Stomach (tissue), 19 donors: ENCODE results near the gene C9orf43. TPM values are rescaled to one million over a fixed set of nuclear protein-coding genes. Genes with fewer than 3 reads are reported as not detected.
"Not testable (repeated sequence)": the region's sequence is repeated elsewhere in the genome, so short reads cannot be mapped to it uniquely, and the experiment has no call there.

Experiments used
- DNase-seq, 2 donors: peaks; one replicate each; pipeline versions ENCODE4 v3.0.0 to v3.0.0-alpha.2; 2013 to 2019
- H3K27ac ChIP-seq, 5 donors: fragments of 200-600 bp in 4 of 5; sonication (generic) in 4 of 5; one replicate each; pipeline ENCODE4 v1.5.1; 2013 to 2019; ENCODE audit warnings: mild to moderate bottlenecking in 1 of 5, moderate library complexity in 1 of 5
- H3K27me3 ChIP-seq, 3 donors: fragments of 200-600 bp; sonication (generic); one replicate each; pipeline ENCODE4 v1.5.1; 2017 to 2019; ENCODE audit warnings: mixed run types in 1 of 3
- H3K36me3 ChIP-seq, 4 donors: fragments of 200-600 bp; sonication (generic); 1 replicate in 3 of 4; 2 replicates in 1 of 4; pipeline ENCODE4 v1.5.1; 2016 to 2019
- H3K4me1 ChIP-seq, 4 donors: fragments of 200-600 bp; sonication (generic); one replicate each; pipeline ENCODE4 v1.5.1; 2016 to 2019
- H3K4me3 ChIP-seq, 4 donors: fragments of 200-600 bp; sonication (generic) in 3 of 4; one replicate each; pipeline ENCODE4 v1.5.1; 2016 to 2019; ENCODE audit warnings: mild to moderate bottlenecking in 1 of 4
- H3K9me3 ChIP-seq, 4 donors: fragments of 200-600 bp; sonication (generic); one replicate each; pipeline ENCODE4 v1.5.1; 2016 to 2019
- CTCF ChIP-seq, 7 experiments: fragments of 450-650 bp in 4 of 7; fragments of 200-600 bp in 3 of 7; sonication (generic) in 3 of 7; IDR thresholded peaks; one replicate each; pipeline ENCODE4 v1.5.1; 2016 to 2019; ENCODE audit warnings: antibody characterized with exemption in 7 of 7, control low read depth in 2 of 7, mild to moderate bottlenecking in 1 of 7
- EP300 ChIP-seq: sonication (generic); formaldehyde crosslinking; IDR thresholded peaks from one replicate; pipeline ENCODE4 v1.6.1; 2017; ENCODE audit warnings: antibody characterized with exemption
- POLR2A ChIP-seq, 4 donors: fragments of 450-650 bp; IDR thresholded peaks; one replicate each; pipeline ENCODE4 v1.6.1; 2016; ENCODE audit warnings: antibody characterized with exemption in 4 of 4, control low read depth in 2 of 4, mild to moderate bottlenecking in 1 of 4, moderate library complexity in 1 of 4
- POLR2AphosphoS5 ChIP-seq, 3 donors: sonication (generic); formaldehyde crosslinking; IDR thresholded peaks; one replicate each; pipeline ENCODE4 v1.6.1; 2016; ENCODE audit warnings: antibody characterized with exemption in 3 of 3
- WGBS, 5 donors: extraction: QIAGEN DNeasy Blood & Tissue Kit in 3 of 5; methylation state at CpG; one replicate each; pipeline versions ENCODE4 v1.1.5 to v1.1.7; 2013 to 2018; 5-methylcytosine and 5-hydroxymethylcytosine counted together
- intact Hi-C: fragments of 100-400 bp; cut with DNase I; formaldehyde crosslinking; loops from one replicate; pipeline ENCODE4 v1.15.1; 2023; ENCODE audit warnings: low total_unique reads
- long read RNA-seq, 10 donors: transcript quantifications; one replicate each; lab custom pipeline, GENCODE V29; 2026
- polyA plus RNA-seq, 3 donors: library from polyadenylated mRNA; stranded (reverse); fragments of 200-250 nt; gene quantifications; one replicate each; pipeline ENCODE4 v1.2.3, GENCODE V29; 2013
- total RNA-seq, 5 donors: library from RNA; depleted of rRNA; stranded (reverse); fragments of >200 nt; gene quantifications; one replicate each; pipeline versions ENCODE4 v1.1.0 to v1.2.3, GENCODE V29; 2014 to 2016
- donor health status: healthy with polysubstance abuse.
- donor health status: Bipolar disorder and iron deficiency.
- donor health status: healthy.

Gene C9orf43
- total RNA-seq (under 1 TPM in 2 of 5 donors, not detected in 3; 0.55 to 0.58 TPM), polyA plus RNA-seq (under 1 TPM; 0.19 to 0.61 (median 0.58) TPM)
- long read RNA-seq, donor 1, partial matches to known transcripts = 49 of 49 reads
- long read RNA-seq, donor 1, other reads (novel, unspliced or antisense) = 0 of 49 reads
- long read RNA-seq, donor 2 = 0 reads
- long read RNA-seq, donor 3 = 0 reads
- long read RNA-seq, donor 4 = 0 reads
- long read RNA-seq, donor 5 = 0 reads
- long read RNA-seq, donor 6 = 0 reads
- long read RNA-seq, donor 7 = 0 reads
- long read RNA-seq, donor 8 = 0 reads
- long read RNA-seq, donor 9 = 0 reads
- long read RNA-seq, donor 10 = 0 reads

- Histone ChIP-seq H3K27me3 (no peaks in the 10 kb centered on the region), H3K9me3 (no peaks in the 10 kb centered on the region), H3K36me3 (peaks cover 9 to 21% (median 19%) of the 10 kb centered on the region in 4 donors), H3K27ac (peak within 1 kb of the TSS; percentile 95 to 99 (median 98)), H3K4me3 (peak within 1 kb of the TSS; percentile 78 to 98 (median 88)), H3K4me1 (peaks cover 6 to 44% (median 31%) of the 10 kb centered on the region in 4 donors)
- 0% methylated on average over 31 to 61 of the region's 61 CpGs for WGBS, 5 donors
- peak; percentile 95 to 99 for DNase-seq
- intact Hi-C loops = no loop called here
- TF ChIP-seq CTCF (IDR thresholded peaks at IDR 0.05) = peak in 1 of 7 experiments; percentile 36
- TF ChIP-seq EP300 = no peak
- TF ChIP-seq POLR2A (IDR thresholded peaks at IDR 0.05) = peak in 1 of 4 donors; percentile 31
- TF ChIP-seq POLR2AphosphoS5 (IDR thresholded peaks at IDR 0.05) = peak; percentile 78 to 94 (median 84)
Measured at GRCh38 chr9:113410207-113410864, at the start of gene C9orf43, which contains the start of gene POLE3. C9orf43 (plus strand) TSS chr9:113410747; CDS start chr9:113413494, 2,747 bp downstream. POLE3 (minus strand) TSS chr9:113410675; CDS start chr9:113410293, 382 bp downstream.

- no peak overlapping the region for H3K27ac ChIP-seq
- no peak for TF ChIP-seq CTCF (IDR thresholded peaks at IDR 0.05)
- TF ChIP-seq EP300 = no peak
- no peak for TF ChIP-seq POLR2A (IDR thresholded peaks at IDR 0.05)
- TF ChIP-seq POLR2AphosphoS5 (IDR thresholded peaks at IDR 0.05) = no peak
- no peak for DNase-seq
- no peaks in the 10 kb centered on the region for H3K27me3 ChIP-seq
- no peak overlapping the region for H3K4me3 ChIP-seq
- no peaks in the 10 kb centered on the region for H3K9me3 ChIP-seq
- intact Hi-C loops = no loop called here
- H3K36me3 ChIP-seq = peaks cover 0 to 11% (median 0%) of the 10 kb centered on the region in 4 donors
- WGBS, 5 donors = 66 to 73% (median 69%) methylated on average over 7 of the region's 7 CpGs
- H3K4me1 ChIP-seq = peaks cover 0 to 29% (median 6%) of the 10 kb centered on the region in 4 donors
Measured at GRCh38 chr9:113361304-113362018, 49.1 kb upstream of the C9orf43 start.

GRCh38 chr9:113363336-113363735, 47.2 kb upstream of the C9orf43 start:
- Histone ChIP-seq H3K4me3 (no peak overlapping the region), H3K27ac (no peak overlapping the region), H3K4me1 (peaks cover 0 to 11% (median 5%) of the 10 kb centered on the region in 4 donors), H3K36me3 (peaks cover 0 to 11% (median 0%) of the 10 kb centered on the region in 4 donors), H3K27me3 (no peaks in the 10 kb centered on the region), H3K9me3 (no peaks in the 10 kb centered on the region)
- no peak for TF ChIP-seq POLR2A (IDR thresholded peaks at IDR 0.05)
- TF ChIP-seq POLR2AphosphoS5 (IDR thresholded peaks at IDR 0.05) = no peak
- TF ChIP-seq EP300 = no peak
- TF ChIP-seq CTCF (IDR thresholded peaks at IDR 0.05) = no peak
- 63 to 94% (median 83%) methylated on average over 3 of the region's 3 CpGs for WGBS, 5 donors
- intact Hi-C loops = no loop called here
- no peak for DNase-seq

- Histone ChIP-seq H3K9me3 (no peaks in the 10 kb centered on the region), H3K36me3 (peaks cover 0 to 7% (median 0%) of the 10 kb centered on the region in 4 donors), H3K27me3 (no peaks in the 10 kb centered on the region), H3K4me3 (no peak overlapping the region), H3K4me1 (peaks cover 0 to 25% (median 11%) of the 10 kb centered on the region in 4 donors), H3K27ac (no peak overlapping the region)
- TF ChIP-seq EP300 (no peak), POLR2AphosphoS5 (IDR thresholded peaks at IDR 0.05) (no peak), CTCF (IDR thresholded peaks at IDR 0.05) (no peak), POLR2A (IDR thresholded peaks at IDR 0.05) (no peak)
- intact Hi-C loops = no loop called here
- whole genome bisulfite sequencing, 5 donors = 55 to 88% (median 77%) methylated on average over 1 of the region's 1 CpG
- DNase-seq = no peak
Measured at GRCh38 chr9:113364951-113365350, 45.6 kb upstream of the C9orf43 start.

- H3K4me1 ChIP-seq = peaks cover 0 to 25% (median 12%) of the 10 kb centered on the region in 4 donors
- H3K36me3 ChIP-seq, H3K4me3 ChIP-seq, H3K27me3 ChIP-seq, intact Hi-C loops, H3K9me3 ChIP-seq, DNase-seq, H3K27ac ChIP-seq: not testable (repeated sequence)
- WGBS, 5 donors = 79 to 96% (median 90%) methylated on average over 3 of the region's 3 CpGs
Measured at GRCh38 chr9:113365652-113366051, 44.9 kb upstream of the C9orf43 start.
